GM18858 (cell line): ENCODE measurements around the gene EPS8L2.
"Not testable (repeated sequence)": the region's sequence is repeated elsewhere in the genome, so short reads cannot be mapped to it uniquely, and the experiment has no call there.

Experiments
- ATAC-seq: cut with Tn5 transposase; IDR thresholded peaks from one replicate; pipeline ENCODE4 v1.9.1; 2021; ENCODE audit not compliant: unreplicated experiment

EPS8L2 gene

DNA sequence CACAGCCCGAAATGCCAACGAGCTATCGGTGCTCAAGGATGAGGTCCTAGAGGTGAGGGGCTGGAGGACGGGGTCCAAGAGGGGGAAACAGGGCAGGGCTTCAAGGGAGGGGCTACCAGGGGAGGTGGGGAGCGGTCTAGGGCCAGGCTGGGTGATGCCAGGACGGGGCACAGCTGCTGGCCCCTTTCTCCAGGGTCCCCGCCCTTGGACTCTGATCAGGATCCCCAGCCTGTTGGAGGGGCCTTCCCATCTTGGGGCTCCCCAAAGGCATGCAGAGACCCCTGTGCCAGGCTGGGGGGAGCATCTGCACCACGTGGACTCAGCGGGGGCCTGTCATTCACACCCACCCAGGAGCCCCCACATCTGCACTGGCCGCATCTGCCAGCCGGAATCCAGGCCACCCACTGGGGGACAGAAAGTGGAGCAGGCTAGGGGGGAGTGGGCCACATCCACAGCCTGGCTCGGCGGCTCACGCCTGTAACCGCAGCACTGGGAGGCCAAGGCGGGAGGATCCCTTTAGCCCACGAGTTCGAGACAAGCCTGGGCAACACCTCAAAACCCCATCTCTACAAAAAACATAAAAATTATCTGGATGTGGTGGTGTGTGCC, 18.9 kb downstream of the EPS8L2 start:
- no peak for ATAC-seq

DNA sequence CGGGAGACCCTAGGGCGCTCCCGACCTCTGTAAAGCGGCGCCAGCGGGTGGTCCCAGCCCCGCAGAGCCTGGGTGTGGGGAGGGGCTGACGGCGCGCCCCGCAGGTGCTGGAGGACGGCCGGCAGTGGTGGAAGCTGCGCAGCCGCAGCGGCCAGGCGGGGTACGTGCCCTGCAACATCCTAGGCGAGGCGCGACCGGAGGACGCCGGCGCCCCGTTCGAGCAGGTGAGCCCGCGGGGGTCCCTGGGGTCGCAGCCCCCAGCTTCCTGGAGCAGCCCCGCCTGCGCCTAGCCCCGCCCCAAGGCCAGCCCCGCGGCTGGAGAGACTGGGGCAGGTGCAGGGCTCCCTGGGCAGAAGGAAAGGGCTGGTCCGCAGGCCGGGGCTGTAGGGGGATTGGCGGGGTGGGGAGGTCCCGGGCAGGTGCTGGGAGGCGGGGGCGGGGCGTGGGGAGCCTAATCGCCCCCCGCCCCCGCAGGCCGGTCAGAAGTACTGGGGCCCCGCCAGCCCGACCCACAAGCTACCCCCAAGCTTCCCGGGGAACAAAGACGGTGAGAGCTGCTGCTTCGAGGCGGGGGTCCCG, 19.7 kb downstream of the EPS8L2 start:
- no peak for ATAC-seq

DNA sequence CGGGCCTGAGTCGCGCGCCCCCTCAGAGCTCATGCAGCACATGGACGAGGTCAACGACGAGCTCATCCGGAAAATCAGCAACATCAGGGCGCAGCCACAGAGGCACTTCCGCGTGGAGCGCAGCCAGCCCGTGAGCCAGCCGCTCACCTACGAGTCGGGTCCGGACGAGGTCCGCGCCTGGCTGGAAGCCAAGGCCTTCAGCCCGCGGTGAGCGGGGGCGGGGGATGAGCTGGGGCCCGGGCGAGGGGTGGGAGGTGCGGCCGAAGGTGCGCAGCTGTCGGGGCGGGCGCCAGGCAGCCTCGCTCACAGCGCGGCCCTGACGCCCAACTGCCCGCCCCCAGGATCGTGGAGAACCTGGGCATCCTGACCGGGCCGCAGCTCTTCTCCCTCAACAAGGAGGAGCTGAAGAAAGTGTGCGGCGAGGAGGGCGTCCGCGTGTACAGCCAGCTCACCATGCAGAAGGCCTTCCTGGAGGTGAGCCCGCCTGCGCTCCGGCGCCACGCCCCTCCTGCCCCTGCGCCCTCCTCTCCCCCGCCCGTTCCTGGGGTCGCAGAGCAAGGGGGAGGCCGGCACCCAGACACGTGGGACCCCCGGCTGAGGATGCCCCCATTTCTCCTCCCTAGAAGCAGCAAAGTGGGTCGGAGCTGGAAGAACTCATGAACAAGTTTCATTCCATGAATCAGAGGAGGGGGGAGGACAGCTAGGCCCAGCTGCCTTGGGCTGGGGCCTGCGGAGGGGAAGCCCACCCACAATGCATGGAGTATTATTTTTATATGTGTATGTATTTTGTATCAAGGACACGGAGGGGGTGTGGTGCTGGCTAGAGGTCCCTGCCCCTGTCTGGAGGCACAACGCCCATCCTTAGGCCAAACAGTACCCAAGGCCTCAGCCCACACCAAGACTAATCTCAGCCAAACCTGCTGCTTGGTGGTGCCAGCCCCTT, 20.5 kb downstream of the EPS8L2 start:
- no peak for ATAC-seq

DNA sequence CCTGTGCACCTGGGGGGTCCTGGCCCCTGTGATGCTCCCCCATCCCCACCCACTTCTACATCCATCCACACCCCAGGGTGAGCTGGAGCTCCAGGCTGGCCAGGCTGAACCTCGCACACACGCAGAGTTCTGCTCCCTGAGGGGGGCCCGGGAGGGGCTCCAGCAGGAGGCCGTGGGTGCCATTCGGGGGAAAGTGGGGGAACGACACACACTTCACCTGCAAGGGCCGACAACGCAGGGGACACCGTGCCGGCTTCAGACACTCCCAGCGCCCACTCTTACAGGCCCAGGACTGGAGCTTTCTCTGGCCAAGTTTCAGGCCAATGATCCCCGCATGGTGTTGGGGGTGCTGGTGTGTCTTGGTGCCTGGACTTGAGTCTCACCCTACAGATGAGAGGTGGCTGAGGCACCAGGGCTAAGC, 21.3 kb downstream of the EPS8L2 start:
- no peak for ATAC-seq

DNA sequence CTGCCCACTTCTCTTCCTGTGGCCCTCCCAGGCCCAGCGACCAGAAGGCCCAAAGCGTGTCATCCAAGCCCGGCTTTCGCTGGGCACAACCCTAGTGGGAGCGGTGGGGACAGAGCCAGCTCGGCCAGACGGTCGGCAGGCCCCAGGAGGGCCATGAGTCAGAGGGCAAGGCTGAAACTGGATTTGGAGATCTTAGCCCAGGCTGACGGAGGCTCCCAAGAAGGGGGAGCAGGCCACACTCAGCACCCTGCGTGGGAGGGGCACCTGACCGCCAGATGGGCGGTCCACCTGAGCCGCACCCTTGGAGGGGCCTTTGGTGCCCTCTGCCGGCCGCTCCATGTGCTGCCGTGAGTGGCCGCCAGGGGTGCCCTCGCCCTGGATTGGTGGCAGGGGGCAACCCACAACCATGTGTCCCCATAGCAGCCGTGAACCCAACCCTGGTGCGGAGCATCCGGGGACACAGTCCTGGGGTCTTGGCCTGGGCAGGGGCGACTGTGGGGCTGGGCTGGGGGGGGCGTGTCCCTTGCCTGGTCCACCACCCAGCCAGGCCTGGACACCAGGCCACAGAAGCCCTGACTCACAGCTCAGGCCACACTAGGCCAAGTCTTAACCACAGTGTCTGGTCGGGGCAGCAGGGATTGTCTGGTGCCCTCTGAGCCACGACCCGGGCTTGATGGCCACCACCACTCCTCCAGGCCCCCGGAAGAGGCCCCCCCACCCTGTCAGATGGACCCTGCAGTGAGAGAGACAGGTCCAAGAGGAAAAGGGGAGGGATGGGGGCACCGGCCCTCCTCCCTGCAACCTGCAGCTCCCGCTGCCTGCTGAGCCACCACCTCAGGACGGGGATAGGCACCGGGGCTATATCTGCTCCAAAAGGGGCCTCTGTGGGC, 22.1 kb downstream of the EPS8L2 start:
- ATAC-seq, result no peak

DNA sequence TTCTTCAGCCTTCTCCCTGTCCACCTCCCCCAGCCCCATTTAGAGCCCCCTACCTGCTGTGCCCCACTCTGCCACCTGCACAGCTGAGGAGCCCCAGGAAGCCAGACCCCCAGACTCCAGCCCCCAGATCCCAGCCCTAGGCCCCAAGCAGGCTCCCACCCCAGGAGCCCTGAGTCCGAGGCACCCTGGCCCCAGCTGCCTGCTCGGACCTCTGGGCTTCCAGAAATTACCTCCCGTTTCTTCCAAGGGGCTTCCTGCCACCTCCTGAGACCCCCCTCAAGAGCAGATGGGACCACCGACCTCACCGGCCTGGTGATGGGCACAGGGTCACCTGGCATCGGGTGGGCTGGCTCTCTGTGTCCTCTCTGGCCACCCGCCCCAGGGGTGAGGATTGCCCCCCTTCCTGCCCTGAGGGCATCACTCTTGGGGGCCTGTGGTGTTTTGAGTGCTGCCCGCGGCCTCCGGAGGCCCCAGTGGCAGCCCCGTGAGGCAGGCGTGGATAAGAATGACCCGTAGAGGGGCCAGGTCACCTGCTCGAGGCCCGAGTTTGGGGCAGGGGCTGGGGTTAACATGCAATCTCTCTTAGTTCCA, 23.0 kb downstream of the EPS8L2 start:
- no peak for ATAC-seq

DNA sequence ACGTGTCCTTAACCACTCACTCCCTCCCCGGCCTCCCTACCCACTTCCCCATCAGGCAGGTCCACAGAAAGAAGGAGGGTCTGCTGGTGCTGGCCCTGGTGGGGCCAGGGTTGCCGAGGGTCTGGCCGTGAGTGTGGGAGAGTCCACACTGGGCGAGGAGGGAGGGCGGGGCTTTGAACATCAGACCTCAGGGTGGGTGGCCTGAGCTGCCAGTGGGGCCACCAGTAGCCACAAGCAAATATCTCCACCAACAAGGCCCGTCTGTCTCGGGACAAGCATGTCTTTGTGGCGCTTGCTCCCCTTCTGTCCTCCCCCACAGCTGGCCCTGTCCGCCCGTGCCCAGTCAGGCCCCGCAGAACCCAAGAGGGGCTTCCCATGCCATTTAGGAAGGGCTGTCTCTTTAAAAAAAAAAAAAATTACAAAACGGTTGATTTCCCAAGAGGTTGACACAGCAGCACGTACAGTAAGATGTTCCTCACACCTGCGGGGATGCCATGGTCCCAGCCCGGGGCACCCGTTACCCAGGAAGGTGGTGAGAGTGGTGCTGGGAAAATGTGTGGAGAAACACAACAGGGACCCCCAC, 23.6 kb downstream of the EPS8L2 start:
- no peak for ATAC-seq

DNA sequence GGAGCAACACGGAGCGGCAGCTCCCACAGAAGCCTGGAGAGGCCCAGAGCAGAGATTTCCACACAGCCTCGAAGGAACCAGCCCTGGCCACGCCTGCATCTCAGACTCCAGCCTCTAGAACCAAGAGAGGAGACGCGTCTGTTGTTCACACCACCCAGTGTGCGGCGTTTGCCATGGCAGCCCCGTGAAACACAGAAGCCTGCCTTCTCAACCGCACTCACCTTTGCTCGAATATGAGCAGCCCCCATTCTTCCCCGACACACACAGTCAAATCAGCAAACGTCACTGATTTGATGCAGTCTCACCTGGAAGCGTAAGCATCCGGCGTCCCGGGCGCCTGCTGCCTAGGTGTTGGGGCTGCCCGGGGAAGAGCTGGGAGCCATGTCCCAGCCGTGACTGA, 27.0 kb downstream of the EPS8L2 start:
- no peak for ATAC-seq

DNA sequence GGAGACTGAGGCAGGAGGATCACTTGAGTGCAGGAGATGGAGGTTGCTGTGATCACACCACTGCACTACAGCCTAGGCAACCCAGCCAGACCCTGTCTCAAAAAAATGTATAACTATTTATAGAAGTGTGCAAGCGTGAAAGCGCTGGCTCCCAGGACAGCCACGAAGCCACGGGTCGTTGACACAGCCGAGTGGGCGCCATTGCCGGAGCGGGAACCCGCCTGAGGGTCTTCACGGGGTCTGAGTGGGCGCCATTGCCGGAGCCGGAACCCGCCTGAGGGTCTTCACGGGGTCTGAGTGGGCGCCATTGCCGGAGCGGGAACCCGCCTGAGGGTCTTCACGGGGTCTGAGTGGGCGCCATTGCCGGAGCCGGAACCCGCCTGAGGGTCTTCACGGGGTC, 28.5 kb downstream of the EPS8L2 start:
- ATAC-seq, result not testable (repeated sequence)

DNA sequence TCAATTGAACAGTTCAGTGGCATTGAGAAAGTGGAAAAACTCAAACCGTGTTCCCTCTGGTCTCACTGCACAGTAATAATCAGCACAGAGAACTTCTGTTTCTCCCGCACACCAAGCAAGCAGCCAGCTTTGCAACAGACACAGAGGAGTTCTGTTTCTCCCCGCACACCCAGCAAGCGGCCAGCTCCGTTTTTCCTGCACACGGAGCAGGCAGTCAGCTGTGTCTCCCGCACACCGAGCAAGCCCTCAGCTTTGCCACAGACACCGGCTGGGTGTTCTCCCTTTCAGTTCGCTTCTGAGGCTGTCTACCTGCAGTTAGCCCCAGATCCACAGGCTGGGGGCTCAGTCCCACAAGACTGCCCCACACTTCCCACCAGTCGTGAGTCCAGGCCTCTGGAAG, 31.3 kb downstream of the EPS8L2 start:
- no peak for ATAC-seq

DNA sequence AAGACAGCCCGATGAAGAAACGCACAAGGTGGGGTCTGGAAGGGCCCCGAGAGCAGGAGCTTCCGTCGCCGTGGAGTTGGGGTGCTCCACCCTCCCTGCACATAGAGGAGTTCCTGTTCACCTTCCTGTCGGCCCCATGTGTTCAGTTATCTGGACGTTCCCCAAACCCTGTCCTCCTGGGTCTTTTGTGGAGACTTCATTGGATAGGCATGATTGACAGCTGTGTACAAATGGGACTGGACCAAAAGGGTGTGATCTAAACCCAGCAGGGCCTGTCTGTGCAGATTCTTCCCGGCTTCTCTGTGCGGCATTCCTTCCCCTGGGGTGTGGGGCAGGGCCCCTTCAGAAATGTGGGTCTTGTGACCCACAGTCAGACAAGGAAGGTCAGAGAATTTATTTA, 31.9 kb downstream of the EPS8L2 start:
- not testable (repeated sequence) for ATAC-seq

DNA sequence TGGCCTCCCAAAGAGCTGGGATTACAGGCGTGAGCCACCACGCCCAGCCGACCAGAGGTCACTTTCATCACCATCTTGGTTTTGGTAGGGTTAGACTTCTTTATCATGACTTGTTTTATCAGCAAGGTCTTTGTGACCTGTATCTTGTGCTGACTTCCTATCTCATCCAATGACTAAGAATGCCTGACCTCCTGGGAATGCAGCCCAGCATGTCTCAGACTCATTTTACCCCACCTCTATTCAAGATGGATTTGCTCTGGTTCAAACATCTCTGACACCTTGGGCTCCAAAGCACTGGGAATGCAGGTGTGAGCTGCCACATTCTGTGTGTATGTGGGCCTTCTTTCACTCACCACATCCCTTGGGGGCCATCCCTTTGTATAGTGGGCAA, 36.1 kb downstream of the EPS8L2 start:
- no peak for ATAC-seq

DNA sequence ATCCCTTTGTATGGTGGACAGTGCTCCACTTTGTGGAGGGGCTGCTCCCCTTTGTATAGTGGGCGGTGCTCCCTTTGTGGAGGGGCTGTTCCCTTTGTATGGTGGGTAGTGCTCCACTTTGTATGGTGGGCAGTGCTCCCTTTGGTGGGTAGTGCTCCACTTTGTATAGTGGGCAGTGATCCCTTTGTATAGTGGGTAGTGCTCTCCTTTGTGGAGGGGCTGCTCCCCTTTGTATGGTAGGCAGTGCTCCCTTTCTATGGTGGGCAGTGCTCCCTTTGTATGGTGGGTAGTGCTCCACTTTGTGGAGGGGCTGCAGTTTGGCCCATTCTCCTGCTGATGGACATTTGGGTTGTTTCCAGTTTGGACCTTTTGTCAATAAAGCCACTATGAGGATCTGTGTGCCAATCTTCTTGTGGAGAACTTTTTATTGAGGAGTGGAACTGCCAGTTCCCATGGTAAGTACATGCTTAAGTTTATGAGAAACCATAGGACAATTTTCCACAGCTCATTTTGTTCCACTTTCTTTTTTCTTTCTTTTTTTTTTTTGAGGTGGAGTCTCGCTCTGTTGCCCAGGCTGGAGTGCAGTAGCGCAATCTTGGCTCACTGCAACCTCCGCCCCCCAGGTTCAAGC, 36.7 kb downstream of the EPS8L2 start:
- no peak for ATAC-seq

DNA sequence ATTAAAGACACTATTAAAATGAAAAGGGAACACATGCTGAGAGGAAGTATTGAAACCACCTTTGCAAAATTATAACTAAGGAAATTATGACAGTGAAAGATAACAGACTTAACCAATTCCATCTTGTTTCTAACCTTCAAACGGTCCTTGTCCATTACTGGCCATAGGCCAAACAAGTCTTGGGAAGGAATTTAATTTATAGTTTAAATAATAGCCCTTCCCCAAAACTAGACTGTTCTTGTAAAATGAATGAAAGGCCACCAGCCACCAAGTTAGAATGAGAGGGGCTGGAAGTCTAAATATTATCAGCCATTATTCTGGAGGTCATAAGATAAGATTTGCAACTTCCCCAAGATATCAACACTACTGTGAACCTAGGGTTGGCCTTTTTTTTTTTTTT, 39.4 kb downstream of the EPS8L2 start:
- ATAC-seq, result no peak

DNA sequence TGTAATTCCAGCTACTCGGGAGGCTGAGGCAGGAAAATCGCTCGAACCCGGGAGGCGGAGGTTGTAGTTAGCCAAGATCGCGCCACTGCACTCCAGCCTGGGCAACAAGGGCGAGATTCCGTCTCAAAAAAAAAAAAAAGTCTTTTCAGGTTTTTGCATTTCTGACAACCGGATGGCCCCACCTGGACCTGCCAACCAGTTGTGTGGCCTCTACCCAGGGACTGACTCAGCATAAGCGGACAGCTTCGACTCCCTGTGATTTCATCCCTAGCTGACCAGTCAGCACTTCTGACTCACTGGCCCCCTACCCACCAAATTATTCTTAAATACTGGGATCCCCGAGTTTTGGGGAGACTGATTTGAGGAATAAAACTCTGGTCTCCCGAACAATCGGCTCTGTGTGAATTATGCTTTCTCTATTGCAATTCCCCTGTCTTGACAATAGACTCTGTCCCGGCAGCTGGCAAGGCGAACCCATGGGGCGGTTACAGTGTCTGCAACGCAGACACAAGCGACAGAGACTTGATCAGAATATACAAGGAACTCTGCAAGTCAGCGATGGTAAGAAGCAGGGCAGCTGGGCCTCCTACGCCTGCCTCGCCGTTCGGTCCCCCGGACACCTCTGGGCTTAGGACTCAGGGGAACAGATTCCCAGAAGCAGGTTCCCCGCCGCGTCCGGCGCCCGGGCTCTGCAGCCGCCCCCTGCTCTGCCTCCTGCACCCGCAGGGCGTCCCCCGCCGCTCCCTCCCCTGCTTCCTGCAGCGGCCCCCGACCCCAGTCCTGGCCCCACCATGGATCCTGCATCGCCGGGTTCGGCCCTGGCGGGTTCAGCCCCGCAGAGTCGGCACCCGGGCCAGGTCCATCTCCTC, 40.5 kb downstream of the EPS8L2 start:
- peak; percentile 8 for ATAC-seq

DNA sequence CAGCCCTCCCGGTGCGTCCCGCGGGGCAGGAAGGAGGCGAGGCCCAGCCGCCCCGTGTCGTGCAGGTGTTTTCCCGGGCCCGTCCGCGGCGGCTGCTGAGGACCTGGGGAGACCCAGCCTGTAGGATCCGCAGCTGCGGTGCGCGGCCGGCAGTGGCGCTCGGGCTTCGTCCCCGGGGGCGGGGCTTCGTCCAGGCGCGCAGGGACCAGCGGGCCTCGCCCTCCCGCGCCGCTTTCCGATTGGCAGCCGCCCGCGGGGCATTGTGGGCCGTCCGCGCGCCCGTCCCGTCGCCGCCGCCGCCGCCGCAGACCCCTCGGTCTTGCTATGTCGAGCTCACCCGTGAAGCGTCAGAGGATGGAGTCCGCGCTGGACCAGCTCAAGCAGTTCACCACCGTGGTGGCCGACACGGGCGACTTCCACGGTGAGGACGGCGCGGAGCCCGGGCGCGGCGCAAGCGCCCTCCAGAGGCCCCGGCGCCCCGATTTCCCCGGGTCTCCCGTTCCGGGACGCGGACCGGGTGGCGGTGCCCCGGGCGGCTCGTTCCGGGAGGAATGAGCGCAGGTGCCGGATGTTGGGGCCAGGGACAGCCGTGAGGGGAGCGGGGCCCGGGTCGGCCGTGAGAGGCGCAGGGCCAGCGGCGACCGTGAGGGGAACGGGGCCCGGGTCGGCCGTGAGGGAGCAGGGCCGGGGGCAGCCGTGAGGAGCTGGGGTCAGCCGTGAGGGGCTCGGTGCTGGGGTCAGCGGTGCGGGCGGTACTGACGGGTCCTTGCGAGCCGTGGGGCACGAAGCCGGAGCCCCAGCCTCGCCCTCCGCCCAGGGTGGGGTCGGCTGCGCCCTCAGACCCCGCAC, 41.4 kb downstream of the EPS8L2 start, which contains the start of gene TALDO1:
Gene TALDO1 (plus strand): TSS at position 307 of the 849 bp plus-strand sequence. CDS start 18 bp downstream, at position 325.
- peak; percentile 73 for ATAC-seq

DNA sequence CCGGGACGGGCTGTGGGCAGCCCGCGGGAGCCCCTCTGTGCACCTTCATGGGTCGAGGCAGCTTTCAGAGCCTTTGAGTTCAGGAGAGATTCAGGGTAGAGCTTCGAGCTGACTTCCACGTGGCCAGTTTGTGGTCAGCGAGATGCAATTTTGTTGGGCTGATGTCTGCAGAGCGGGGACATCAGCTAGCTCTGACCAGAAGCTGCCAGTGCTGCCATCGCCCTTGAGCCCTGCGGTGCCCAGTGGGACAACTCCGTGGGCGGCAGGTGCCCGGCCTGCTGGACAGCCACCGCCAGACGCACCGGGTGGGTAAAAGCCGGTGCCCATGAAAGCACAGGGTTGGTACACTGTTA, 42.0 kb downstream of the EPS8L2 start:
- no peak for ATAC-seq

DNA sequence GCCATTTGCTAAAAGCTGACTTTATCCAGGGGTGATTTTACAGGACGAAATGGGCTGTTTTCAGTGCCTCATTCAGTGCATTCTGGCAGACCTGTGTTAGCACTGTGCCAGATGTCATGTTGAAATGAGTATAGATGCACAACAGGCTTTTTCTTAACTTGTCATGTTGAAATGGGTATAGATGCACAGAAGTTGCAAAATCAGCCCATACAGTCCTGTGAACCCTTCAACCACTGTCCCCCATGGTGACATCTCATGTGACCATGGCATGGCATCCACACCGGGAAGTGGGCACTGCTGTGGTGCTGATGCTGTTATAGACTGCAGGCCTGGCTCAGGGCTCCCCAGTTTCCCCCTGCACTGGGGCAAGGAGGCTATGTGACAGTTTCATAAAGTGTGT, 43.7 kb downstream of the EPS8L2 start:
- ATAC-seq, result no peak
